IPS-20b (cell line): ENCODE results near the gene GALNS.

Source experiments
- H3K27ac ChIP-seq: one replicate; pipeline ENCODE4 v1.5.1; 2013; ENCODE audit warnings: low read length
- H3K27me3 ChIP-seq: 2 replicates; pipeline ENCODE4 v1.6.1; 2013; ENCODE audit warnings: mild to moderate bottlenecking, low read length, inconsistent platforms; ENCODE audit not compliant: insufficient read depth
- H3K36me3 ChIP-seq: 2 replicates; pipeline ENCODE4 v1.6.1; 2013; ENCODE audit warnings: low read depth, mild to moderate bottlenecking, inconsistent platforms, low read length, moderate library complexity; ENCODE audit not compliant: insufficient read depth
- H3K4me1 ChIP-seq: 2 replicates; pipeline ENCODE4 v1.6.1; 2013; ENCODE audit warnings: mild to moderate bottlenecking, control low read depth, inconsistent platforms, low read length, moderate library complexity; ENCODE audit not compliant: insufficient read depth
- H3K4me3 ChIP-seq: 2 replicates; pipeline ENCODE4 v1.5.1; 2013; ENCODE audit warnings: mild to moderate bottlenecking, low read length, inconsistent platforms
- H3K9ac ChIP-seq: 2 replicates; pipeline ENCODE4 v1.6.1; 2013; ENCODE audit warnings: low read depth, mild to moderate bottlenecking, inconsistent platforms, low read length, moderate library complexity
- H3K9me3 ChIP-seq: 2 replicates; pipeline ENCODE4 v1.6.1; 2013; ENCODE audit warnings: mild to moderate bottlenecking, low read depth, low read length, inconsistent platforms; ENCODE audit not compliant: insufficient read depth

GALNS gene

GRCh38 chr16:88769617-88770460 lies 86.9 kb downstream of the GALNS start:
- Histone ChIP-seq H3K27me3 (peaks cover 35% of the 10 kb centered on the region; the same call in 1 of the 2 replicates), H3K36me3 (no peaks in the 10 kb centered on the region), H3K4me1 (peaks cover 15% of the 10 kb centered on the region; the same call in 1 of the 2 replicates), H3K9ac (no peak overlapping the region), H3K4me3 (no peak overlapping the region), H3K27ac (no peak overlapping the region), H3K9me3 (no peaks in the 10 kb centered on the region)

- H3K9me3 ChIP-seq: no peaks in the 10 kb centered on the region
- no peak overlapping the region for H3K4me3 ChIP-seq
- no peaks in the 10 kb centered on the region for H3K36me3 ChIP-seq
- peaks cover 25% of the 10 kb centered on the region for H3K4me1 ChIP-seq
- peaks cover 34% of the 10 kb centered on the region; the same call in 1 of the 2 replicates for H3K27me3 ChIP-seq
- no peak overlapping the region for H3K9ac ChIP-seq
- H3K27ac ChIP-seq: no peak overlapping the region
These were observed 88.5 kb downstream of the GALNS start for GRCh38 chr16:88768071-88768783.

GRCh38 chr16:88767546-88768070 lies 89.1 kb downstream of the GALNS start:
- Histone ChIP-seq H3K4me3 (no peak overlapping the region), H3K4me1 (peaks cover 29% of the 10 kb centered on the region), H3K9me3 (no peaks in the 10 kb centered on the region), H3K9ac (no peak overlapping the region), H3K27me3 (peaks cover 28% of the 10 kb centered on the region; the same call in 1 of the 2 replicates), H3K27ac (no peak overlapping the region), H3K36me3 (no peaks in the 10 kb centered on the region)

- no peaks in the 10 kb centered on the region for H3K36me3 ChIP-seq
- H3K4me1 ChIP-seq: peaks cover 29% of the 10 kb centered on the region
- peaks cover 22% of the 10 kb centered on the region; the same call in 1 of the 2 replicates for H3K27me3 ChIP-seq
- no peak overlapping the region for H3K4me3 ChIP-seq
- H3K27ac ChIP-seq: no peak overlapping the region
- no peak overlapping the region for H3K9ac ChIP-seq
- no peaks in the 10 kb centered on the region for H3K9me3 ChIP-seq
These were observed 89.8 kb downstream of the GALNS start for GRCh38 chr16:88766975-88767374.

- H3K4me3 ChIP-seq: no peak overlapping the region
- H3K4me1 ChIP-seq: peaks cover 18% of the 10 kb centered on the region
- no peaks in the 10 kb centered on the region for H3K36me3 ChIP-seq
- H3K9ac ChIP-seq: no peak overlapping the region
- peaks cover 7% of the 10 kb centered on the region; the same call in 1 of the 2 replicates for H3K27me3 ChIP-seq
- H3K9me3 ChIP-seq: no peaks in the 10 kb centered on the region
- no peak overlapping the region for H3K27ac ChIP-seq
These were observed 91.8 kb downstream of the GALNS start for GRCh38 chr16:88764913-88765349.

- Histone ChIP-seq H3K4me3 (no peak overlapping the region), H3K9me3 (no peaks in the 10 kb centered on the region), H3K4me1 (peaks cover 23% of the 10 kb centered on the region), H3K36me3 (no peaks in the 10 kb centered on the region), H3K27me3 (peaks cover 5% of the 10 kb centered on the region; the same call in 1 of the 2 replicates), H3K9ac (no peak overlapping the region; the same call in 1 of the 2 replicates), H3K27ac (no peak overlapping the region)
These were observed 92.7 kb downstream of the GALNS start for GRCh38 chr16:88764080-88764479.
